OCI-LY3 (cell line): Measurements from ENCODE around the gene CCDC106.

Experiments
- EZH2phosphoT487 ChIP-seq: fragments of 200-600 bp; shearing (Covaris generic); IDR thresholded peaks from 2 replicates; pipeline ENCODE4 v1.6.1; 2018; ENCODE audit warnings: antibody characterized with exemption, mixed run types, low read depth
- TF ChIP-seq, protein P1 (sequence below): fragments of 200-600, 300-600 bp; sonication (generic); IDR thresholded peaks from 2 replicates; pipeline ENCODE4 v1.5.1; 2014; ENCODE audit warnings: antibody characterized with exemption, low read length, low read depth

DNA sequence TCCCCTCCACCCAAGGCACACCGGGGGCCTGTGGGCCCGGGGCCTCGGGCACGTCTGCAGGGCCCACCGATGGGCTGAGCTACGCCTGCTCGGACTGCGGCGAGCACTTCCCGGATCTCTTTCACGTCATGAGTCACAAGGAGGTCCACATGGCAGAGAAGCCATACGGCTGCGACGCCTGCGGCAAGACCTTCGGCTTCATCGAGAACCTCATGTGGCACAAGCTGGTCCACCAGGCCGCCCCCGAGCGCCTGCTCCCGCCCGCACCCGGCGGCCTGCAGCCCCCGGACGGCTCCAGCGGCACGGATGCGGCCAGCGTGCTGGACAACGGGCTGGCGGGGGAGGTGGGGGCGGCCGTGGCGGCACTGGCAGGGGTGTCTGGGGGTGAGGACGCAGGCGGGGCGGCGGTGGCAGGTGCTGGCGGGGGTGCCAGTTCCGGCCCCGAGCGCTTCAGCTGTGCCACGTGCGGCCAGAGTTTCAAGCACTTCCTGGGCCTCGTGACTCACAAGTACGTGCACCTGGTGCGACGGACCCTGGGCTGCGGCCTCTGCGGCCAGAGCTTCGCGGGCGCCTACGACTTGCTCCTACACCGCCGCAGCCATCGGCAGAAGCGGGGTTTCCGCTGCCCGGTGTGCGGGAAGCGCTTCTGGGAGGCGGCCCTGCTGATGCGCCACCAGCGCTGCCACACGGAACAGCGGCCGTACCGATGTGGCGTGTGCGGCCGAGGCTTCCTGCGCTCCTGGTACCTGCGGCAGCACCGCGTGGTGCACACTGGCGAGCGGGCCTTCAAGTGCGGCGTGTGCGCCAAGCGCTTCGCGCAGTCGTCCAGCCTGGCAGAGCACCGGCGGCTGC, 32.2 kb upstream of the CCDC106 start:
- TF ChIP-seq, protein P1, sequence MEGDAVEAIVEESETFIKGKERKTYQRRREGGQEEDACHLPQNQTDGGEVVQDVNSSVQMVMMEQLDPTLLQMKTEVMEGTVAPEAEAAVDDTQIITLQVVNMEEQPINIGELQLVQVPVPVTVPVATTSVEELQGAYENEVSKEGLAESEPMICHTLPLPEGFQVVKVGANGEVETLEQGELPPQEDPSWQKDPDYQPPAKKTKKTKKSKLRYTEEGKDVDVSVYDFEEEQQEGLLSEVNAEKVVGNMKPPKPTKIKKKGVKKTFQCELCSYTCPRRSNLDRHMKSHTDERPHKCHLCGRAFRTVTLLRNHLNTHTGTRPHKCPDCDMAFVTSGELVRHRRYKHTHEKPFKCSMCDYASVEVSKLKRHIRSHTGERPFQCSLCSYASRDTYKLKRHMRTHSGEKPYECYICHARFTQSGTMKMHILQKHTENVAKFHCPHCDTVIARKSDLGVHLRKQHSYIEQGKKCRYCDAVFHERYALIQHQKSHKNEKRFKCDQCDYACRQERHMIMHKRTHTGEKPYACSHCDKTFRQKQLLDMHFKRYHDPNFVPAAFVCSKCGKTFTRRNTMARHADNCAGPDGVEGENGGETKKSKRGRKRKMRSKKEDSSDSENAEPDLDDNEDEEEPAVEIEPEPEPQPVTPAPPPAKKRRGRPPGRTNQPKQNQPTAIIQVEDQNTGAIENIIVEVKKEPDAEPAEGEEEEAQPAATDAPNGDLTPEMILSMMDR, result no peak
- TF ChIP-seq EZH2phosphoT487, result no peak
